BE2C (cell line): Measurements from ENCODE around the gene CYP4F8.
"Not testable (repeated sequence)": the region's sequence is repeated elsewhere in the genome, so short reads cannot be mapped to it uniquely, and the experiment has no call there.

Experiments used
- DNase-seq: peaks from one replicate; pipeline ENCODE4 v3.0.0-alpha.2; 2020
- H3K27me3 ChIP-seq: fragments of 250-450 bp; sonication (Bioruptor Pico); 2 replicates; pipeline ENCODE4 v1.5.1; 2020; ENCODE audit warnings: mild to moderate bottlenecking
- H3K36me3 ChIP-seq: fragments of 250-450 bp; sonication (Bioruptor Pico); 2 replicates; pipeline ENCODE4 v1.5.1; 2020; ENCODE audit warnings: mild to moderate bottlenecking
- H3K4me1 ChIP-seq: fragments of 250-450 bp; sonication (Bioruptor Pico); 2 replicates; pipeline ENCODE4 v1.5.1; 2020
- H3K4me3 ChIP-seq: 2 replicates; pipeline ENCODE4 v1.5.1; 2011; ENCODE audit warnings: low read depth, low read length
- H3K9me3 ChIP-seq: fragments of 250-450 bp; sonication (Bioruptor Pico); 2 replicates; pipeline ENCODE4 v1.5.1; 2020
- CTCF ChIP-seq: IDR thresholded peaks from 2 replicates; pipeline ENCODE4 v1.5.1; 2012; ENCODE audit warnings: mild to moderate bottlenecking, low read depth, low read length

The CYP4F8 gene

DNA sequence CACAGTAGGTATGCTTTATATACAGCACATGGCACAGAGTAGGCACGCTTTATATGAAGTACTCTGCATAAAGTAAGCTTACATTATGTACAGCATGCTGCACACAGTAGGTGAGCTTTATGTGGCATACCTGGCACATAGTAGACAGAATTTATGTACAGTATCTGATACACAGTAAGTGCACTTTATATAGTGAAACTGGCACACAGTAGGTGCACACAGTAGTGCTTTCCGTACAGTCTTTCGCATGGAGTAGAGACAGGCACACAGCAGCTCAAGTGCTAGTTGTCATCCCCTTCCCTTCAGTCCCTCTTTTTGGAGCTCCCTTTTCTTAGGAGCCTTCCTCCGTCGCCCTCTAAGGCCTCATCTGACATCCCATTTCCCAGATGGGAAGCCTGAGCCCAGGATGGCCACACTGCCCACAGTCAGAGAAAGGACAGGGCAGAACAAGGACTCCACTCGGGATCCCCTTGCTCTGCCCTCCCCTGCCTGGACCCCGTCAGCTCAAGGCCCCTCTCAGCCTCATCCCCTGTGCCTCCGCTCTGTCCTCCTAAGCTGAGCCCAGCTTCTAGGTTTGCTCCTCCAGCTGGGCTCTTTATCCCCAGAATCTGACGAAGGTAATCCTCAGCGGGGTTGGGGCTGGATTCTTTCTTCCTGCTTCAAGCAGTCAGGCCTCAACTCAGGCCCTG, 57.0 kb downstream of the CYP4F8 start:
- no peak for TF ChIP-seq CTCF
- Histone ChIP-seq H3K4me3 (no peak overlapping the region), H3K9me3 (no peaks in the 10 kb centered on the region; the same call in 1 of the 2 replicates), H3K27me3 (no peaks in the 10 kb centered on the region), H3K36me3 (no peaks in the 10 kb centered on the region), H3K4me1 (no peaks in the 10 kb centered on the region)
- no peak for DNase-seq

GRCh38 chr19:15672580-15673175, 57.7 kb downstream of the CYP4F8 start, which contains the start of gene CYP4F12:
TSS of gene CYP4F12 (plus strand) at chr19:15673087. CDS start at chr19:15673530, 443 bp downstream.
- no peak within 1 kb of the TSS for H3K4me3 ChIP-seq
- no peaks in the 10 kb centered on the region for H3K4me1 ChIP-seq
- TF ChIP-seq CTCF = no peak
- DNase-seq = peak; percentile 27
- H3K27me3 ChIP-seq = no peaks in the 10 kb centered on the region
- H3K36me3 ChIP-seq = no peaks in the 10 kb centered on the region
- no peaks in the 10 kb centered on the region; the same call in 1 of the 2 replicates for H3K9me3 ChIP-seq

GRCh38 chr19:15673176-15673654, 58.2 kb downstream of the CYP4F8 start:
- no peak for TF ChIP-seq CTCF
- H3K36me3 ChIP-seq = no peaks in the 10 kb centered on the region
- no peaks in the 10 kb centered on the region for H3K4me1 ChIP-seq
- H3K4me3 ChIP-seq = no peak overlapping the region
- H3K9me3 ChIP-seq = no peaks in the 10 kb centered on the region; the same call in 1 of the 2 replicates
- no peak for DNase-seq
- H3K27me3 ChIP-seq = no peaks in the 10 kb centered on the region

DNA sequence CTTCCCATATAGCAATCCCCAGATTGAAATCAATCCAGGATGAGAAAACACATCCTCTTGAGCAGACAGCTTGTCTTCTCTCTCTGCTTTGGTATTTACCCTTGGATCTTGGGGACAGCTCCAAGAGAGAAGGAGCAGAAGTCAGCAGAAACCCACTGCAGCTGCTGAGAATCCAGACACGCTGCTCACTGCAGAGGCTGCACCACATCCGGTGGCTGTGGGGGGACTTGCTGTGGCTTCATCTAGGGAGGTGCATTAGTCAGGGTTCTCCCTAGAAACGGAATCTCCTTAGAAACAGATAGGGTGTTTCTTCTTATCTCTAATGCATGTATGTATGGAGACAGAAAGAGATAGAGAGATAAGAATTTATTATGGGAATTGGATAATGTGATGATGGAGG, 60.5 kb downstream of the CYP4F8 start:
- H3K4me3 ChIP-seq = no peak overlapping the region
- H3K27me3 ChIP-seq = no peaks in the 10 kb centered on the region
- H3K9me3 ChIP-seq = no peaks in the 10 kb centered on the region; the same call in none of the 2 replicates
- TF ChIP-seq CTCF = no peak
- no peak for DNase-seq
- H3K36me3 ChIP-seq = no peaks in the 10 kb centered on the region
- H3K4me1 ChIP-seq = no peaks in the 10 kb centered on the region

DNA sequence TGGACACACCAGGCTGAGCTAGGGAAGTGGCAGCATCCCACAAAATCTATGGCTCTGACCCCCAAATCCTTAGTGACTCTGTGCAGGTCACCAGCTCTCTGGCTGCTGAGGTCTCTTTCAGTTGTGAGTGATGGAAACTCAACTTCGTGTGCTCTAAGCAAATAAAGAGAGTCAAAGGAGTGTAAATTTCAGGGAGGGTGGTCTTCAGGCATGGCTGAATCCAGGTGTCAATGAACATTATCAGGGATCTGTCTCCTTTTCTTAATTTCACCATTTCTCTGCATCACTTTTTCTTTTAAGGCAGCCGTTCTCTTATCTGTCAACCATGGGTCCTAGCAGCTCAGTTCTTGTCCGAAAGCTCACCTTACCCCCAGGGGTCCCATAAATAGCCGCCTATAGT, 64.1 kb downstream of the CYP4F8 start:
- Histone ChIP-seq H3K27me3 (no peaks in the 10 kb centered on the region), H3K36me3 (no peaks in the 10 kb centered on the region), H3K4me3 (no peak overlapping the region), H3K9me3 (no peaks in the 10 kb centered on the region; the same call in 1 of the 2 replicates), H3K4me1 (no peaks in the 10 kb centered on the region)
- no peak for DNase-seq
- no peak for TF ChIP-seq CTCF

DNA sequence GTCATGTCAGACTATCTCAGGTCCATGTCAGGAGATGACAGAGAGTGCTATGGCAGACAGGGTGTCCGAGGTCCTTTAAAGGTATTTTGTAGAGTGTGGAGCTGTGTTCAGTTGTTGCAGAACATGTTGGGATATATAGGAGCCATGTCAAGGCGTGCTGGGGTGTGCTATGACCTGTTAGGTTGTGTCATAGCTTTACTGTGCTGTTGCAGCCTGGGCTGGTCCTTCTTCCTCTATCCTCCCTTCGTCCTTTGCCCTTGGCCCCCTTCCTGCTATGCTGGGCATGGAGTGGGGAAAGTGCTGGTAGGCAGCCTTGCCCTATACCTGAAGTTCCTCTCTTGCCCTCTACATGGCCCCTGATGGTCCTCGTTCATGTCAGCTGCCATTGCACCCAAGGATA, 64.8 kb downstream of the CYP4F8 start:
- H3K36me3 ChIP-seq, H3K27me3 ChIP-seq, H3K4me1 ChIP-seq, DNase-seq, H3K9me3 ChIP-seq, H3K4me3 ChIP-seq: not testable (repeated sequence)
